Suprapubic skin (tissue), 4 donors: Measurements from ENCODE around the gene SERTAD1. TPM values are rescaled to one million over a fixed set of nuclear protein-coding genes. Genes with fewer than 3 reads are reported as not detected.
A peak's percentile ranks its signal among the peaks of the same experiment; 100 is the strongest.

Experiments used
- DNase-seq, 2 donors: peaks; one replicate each; pipeline ENCODE4 v3.0.0-alpha.2; 2019; ENCODE audit warnings: low spot score in 2 of 2
- H3K27ac ChIP-seq: fragments of 200-600 bp; sonication (generic); one replicate; pipeline ENCODE4 v1.5.1; 2019
- H3K27me3 ChIP-seq: fragments of 200-600 bp; sonication (generic); one replicate; pipeline ENCODE4 v1.5.1; 2019
- H3K36me3 ChIP-seq: fragments of 200-600 bp; sonication (generic); one replicate; pipeline ENCODE4 v1.5.1; 2019
- H3K4me1 ChIP-seq: fragments of 200-600 bp; sonication (generic); one replicate; pipeline ENCODE4 v1.5.1; 2019
- H3K4me3 ChIP-seq: fragments of 200-600 bp; sonication (generic); one replicate; pipeline ENCODE4 v1.5.1; 2019; ENCODE audit warnings: mild to moderate bottlenecking
- H3K9me3 ChIP-seq: fragments of 200-600 bp; sonication (generic); one replicate; pipeline ENCODE4 v1.5.1; 2019
- EP300 ChIP-seq: sonication (generic); formaldehyde crosslinking; IDR thresholded peaks from one replicate; pipeline ENCODE4 v1.6.1; 2017; ENCODE audit warnings: antibody characterized with exemption
- POLR2A ChIP-seq, 2 donors: fragments of 450-650 bp; IDR thresholded peaks; one replicate each; pipeline ENCODE4 v1.6.1; 2017; ENCODE audit warnings: antibody characterized with exemption in 2 of 2, mild to moderate bottlenecking in 2 of 2, moderate library complexity in 2 of 2
- POLR2AphosphoS5 ChIP-seq, 3 donors: sonication (generic); formaldehyde crosslinking; IDR thresholded peaks; one replicate each; pipeline ENCODE4 v1.6.1; 2017; ENCODE audit warnings: antibody characterized with exemption in 3 of 3
- WGBS: methylation state at CpG from one replicate; pipeline ENCODE4 v1.1.5; 2018; 5-methylcytosine and 5-hydroxymethylcytosine counted together
- total RNA-seq, 4 donors: library from RNA; depleted of rRNA; stranded (reverse); fragments of >200 nt; gene quantifications; one replicate each; pipeline ENCODE4 v1.1.0, GENCODE V29; 2016
- TF ChIP-seq, protein P1 (sequence below), 2 donors: fragments of 200-600 bp in 1 of 2; fragments of 450-650 bp in 1 of 2; sonication (generic) in 1 of 2; IDR thresholded peaks; one replicate each; pipeline ENCODE4 v1.5.1; 2016 to 2019; ENCODE audit warnings: antibody characterized with exemption in 2 of 2, mild to moderate bottlenecking in 1 of 2, moderate library complexity in 1 of 2

SERTAD1 gene
- total RNA-seq, 4 donors from 2014 or later: 8.5 to 33.9 (median 20.6) TPM

DNA sequence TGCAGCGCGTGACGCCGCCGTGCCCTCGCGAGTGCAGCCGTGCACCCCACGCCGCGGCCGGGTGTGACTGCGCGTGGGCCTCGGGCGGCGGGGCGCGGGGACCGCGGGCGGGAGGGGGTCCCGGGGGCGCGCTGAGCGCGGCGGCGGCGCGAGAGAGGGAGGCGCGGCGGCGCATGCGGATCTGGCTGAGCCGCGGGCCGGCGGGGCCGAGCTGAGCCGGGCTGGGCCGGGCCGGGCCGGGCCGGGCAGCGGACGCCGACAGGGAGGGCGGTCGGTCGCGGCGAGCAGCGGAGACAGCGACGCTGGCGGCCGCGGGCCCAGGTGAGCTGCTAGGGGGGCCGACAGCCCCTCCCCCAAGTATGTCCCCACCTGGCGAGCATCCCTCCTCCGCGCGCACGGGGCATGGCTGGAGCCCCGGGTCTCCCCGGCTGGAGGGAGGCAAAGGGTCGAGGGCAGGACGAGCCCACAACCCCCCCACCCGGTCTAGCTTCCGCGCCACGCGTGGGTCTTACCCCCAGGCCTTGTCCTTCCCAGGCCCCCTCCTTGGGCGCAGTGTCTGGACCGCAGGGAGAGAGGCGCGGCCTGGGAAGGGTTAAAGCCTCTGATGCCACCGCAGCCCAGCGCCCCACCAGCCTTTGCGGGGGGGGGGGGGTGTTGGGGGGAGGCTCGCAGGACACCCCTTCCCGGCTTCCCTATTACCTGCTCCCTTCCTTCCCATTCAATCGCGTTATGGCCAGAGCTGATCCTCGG is 41.4 kb upstream of the SERTAD1 start, which contains the start of gene SPTBN4:
Gene SPTBN4, plus strand, starts transcription at position 17 of the 750 bp plus-strand sequence. CDS start 5,621 bp downstream, outside the sequence.
- H3K4me3 ChIP-seq: peak within 1 kb of the TSS; percentile 76
- DNase-seq: no peak
- peaks cover 42% of the 10 kb centered on the region for H3K4me1 ChIP-seq
- TF ChIP-seq, protein P1, sequence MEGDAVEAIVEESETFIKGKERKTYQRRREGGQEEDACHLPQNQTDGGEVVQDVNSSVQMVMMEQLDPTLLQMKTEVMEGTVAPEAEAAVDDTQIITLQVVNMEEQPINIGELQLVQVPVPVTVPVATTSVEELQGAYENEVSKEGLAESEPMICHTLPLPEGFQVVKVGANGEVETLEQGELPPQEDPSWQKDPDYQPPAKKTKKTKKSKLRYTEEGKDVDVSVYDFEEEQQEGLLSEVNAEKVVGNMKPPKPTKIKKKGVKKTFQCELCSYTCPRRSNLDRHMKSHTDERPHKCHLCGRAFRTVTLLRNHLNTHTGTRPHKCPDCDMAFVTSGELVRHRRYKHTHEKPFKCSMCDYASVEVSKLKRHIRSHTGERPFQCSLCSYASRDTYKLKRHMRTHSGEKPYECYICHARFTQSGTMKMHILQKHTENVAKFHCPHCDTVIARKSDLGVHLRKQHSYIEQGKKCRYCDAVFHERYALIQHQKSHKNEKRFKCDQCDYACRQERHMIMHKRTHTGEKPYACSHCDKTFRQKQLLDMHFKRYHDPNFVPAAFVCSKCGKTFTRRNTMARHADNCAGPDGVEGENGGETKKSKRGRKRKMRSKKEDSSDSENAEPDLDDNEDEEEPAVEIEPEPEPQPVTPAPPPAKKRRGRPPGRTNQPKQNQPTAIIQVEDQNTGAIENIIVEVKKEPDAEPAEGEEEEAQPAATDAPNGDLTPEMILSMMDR (IDR thresholded peaks at IDR 0.05): no peak
- TF ChIP-seq POLR2A (IDR thresholded peaks at IDR 0.05): no peak
- H3K9me3 ChIP-seq: no peaks in the 10 kb centered on the region
- H3K27ac ChIP-seq: peak within 1 kb of the TSS; percentile 97
- 21% methylated on average over 5 of the region's 87 CpGs for WGBS
- no peaks in the 10 kb centered on the region for H3K36me3 ChIP-seq
- H3K27me3 ChIP-seq: no peaks in the 10 kb centered on the region

DNA sequence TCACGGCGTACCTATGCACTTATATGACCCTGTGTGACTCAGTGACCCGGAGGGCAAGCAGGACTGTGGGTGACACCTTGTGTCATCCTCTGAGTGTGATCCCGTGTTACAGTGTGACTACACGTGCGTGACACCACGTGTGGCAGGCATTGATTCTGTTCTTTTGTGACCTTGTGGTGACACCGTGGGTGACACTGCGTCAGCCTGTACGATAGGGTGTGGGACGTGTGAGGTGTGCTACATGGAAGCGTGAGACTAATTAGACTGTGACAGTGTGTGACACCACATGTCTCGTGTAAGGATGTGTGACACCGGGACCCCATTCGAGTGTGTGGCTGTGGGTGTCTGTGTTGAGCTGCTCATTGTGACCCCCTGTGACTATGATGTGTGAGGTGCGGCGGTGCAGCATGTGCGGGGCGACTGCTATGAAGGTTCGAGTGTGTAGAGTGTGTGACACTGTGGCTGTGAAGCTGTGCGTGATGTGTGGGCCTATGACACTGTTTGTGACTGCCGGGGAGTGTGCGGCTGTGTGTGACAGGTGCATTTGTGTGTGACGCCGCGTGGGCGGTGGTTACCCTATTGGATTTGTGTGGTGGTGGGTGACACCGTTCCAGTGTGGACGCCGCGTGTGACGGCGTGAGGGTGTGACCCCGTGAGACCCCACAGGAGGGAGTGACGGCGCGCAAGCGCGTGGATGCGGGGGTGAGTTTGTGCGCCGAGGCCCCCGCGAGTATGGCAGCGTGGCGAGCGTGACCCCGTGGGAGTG is 40.6 kb upstream of the SERTAD1 start:
- whole genome bisulfite sequencing: 13% methylated on average over 19 of the region's 48 CpGs
- peaks cover 42% of the 10 kb centered on the region for H3K4me1 ChIP-seq
- peak; percentile 76 to 85 for DNase-seq

DNA sequence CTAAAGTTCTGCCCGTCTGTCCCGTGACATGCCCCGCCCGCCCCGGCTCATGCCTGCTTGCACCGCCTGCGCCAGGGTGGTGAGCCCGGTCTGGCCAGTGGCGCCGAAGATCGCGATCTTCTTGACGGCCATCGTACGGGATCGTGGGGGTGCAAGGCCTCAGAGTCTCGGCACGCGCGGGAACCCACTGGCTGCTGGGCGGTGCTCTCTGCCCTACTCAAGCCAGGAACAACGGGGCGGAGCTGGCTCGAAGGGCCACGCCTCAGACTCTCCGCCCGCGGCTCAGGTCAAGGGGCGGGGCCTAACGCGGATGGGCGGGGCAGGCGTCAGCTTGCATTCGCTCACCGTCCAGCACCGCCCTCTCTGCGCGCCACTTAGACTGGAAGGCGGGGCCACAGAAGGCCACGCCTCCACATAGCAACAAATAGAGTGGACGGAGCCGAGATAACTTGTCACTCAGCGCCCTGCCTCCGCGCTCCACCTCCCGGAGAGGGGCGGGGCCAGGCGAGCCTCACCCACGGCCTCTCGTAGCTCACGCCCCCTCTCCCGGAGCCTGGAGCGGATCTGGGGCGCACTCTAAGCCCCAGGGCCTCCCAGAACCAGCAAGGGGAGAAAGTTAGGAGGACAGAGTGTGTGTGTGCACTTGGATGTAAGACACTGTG is 39.9 kb upstream of the SERTAD1 start, which contains the start of gene BLVRB:
Gene BLVRB, minus strand, starts transcription at position 189 of the 662 bp plus-strand sequence. Its CDS starts 57 bp downstream, at position 132.
- DNase-seq: peak; percentile 99 to 100
- 0% methylated on average over 12 of the region's 54 CpGs for WGBS
- TF ChIP-seq, protein P1 (IDR thresholded peaks at IDR 0.05): no peak
- TF ChIP-seq POLR2AphosphoS5 (IDR thresholded peaks at IDR 0.05) (peak in 2 of 3 donors; percentile 61 to 65), EP300 (no peak), POLR2A (IDR thresholded peaks at IDR 0.05) (peak in 1 of 2 donors; percentile 92)
- no peaks in the 10 kb centered on the region for H3K27me3 ChIP-seq
- H3K9me3 ChIP-seq: no peaks in the 10 kb centered on the region
- no peaks in the 10 kb centered on the region for H3K36me3 ChIP-seq
- peaks cover 42% of the 10 kb centered on the region for H3K4me1 ChIP-seq
- H3K27ac ChIP-seq: peak within 1 kb of the TSS; percentile 97
- peak within 1 kb of the TSS; percentile 76 for H3K4me3 ChIP-seq

More for the DNA sequence above, 40.6 kb upstream of the SERTAD1 start:
- Histone ChIP-seq H3K36me3 (no peaks in the 10 kb centered on the region), H3K9me3 (no peaks in the 10 kb centered on the region), H3K27me3 (no peaks in the 10 kb centered on the region), H3K27ac (peak overlapping the region; percentile 97), H3K4me3 (peak overlapping the region; percentile 76)
- TF ChIP-seq POLR2AphosphoS5 (IDR thresholded peaks at IDR 0.05): peak; percentile 6 to 67 (median 60)
- TF ChIP-seq, protein P1 (IDR thresholded peaks at IDR 0.05): no peak
- TF ChIP-seq EP300: no peak
- no peak for TF ChIP-seq POLR2A (IDR thresholded peaks at IDR 0.05)

DNA sequence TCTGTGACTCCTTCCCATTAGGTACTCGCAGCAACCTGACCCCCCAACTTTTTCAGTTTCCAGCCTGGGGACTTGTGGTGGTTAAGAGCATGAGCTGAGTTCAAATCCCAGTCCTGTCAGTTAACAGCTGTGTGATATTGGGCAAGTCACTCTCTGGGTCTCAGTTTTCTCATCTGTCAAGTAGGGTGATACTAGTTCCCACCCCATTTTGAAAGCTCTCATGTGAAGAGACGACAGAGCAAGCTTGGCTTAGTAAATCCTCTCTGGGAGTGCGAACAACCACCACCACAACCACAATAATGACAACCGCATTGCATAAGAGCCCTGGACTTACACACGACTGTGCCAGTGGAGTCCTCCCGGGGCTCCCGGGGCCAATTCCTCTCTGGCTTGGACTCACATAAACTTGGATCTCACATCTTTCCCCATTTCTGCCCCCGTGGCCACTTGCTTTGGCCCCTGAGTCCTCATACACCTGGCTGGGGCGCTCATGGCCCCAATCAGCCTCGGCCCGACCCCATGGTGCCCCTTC is 39.3 kb upstream of the SERTAD1 start:
- Histone ChIP-seq H3K4me3 (peak overlapping the region; percentile 76), H3K9me3 (no peaks in the 10 kb centered on the region), H3K4me1 (peaks cover 42% of the 10 kb centered on the region), H3K36me3 (no peaks in the 10 kb centered on the region), H3K27me3 (no peaks in the 10 kb centered on the region), H3K27ac (peak overlapping the region; percentile 97)
- TF ChIP-seq EP300 (no peak), POLR2A (IDR thresholded peaks at IDR 0.05) (no peak)
- 12% methylated on average over 9 of the region's 11 CpGs for WGBS
- DNase-seq: no peak
